ENCODE measurements around the gene ST7. TPM values are rescaled to one million over a fixed set of nuclear protein-coding genes. Genes with fewer than 3 reads are reported as not detected.

ST7 gene
- total RNA-seq, 2 experiments from 2014 or later: 5.2 to 5.9 TPM

DNA sequence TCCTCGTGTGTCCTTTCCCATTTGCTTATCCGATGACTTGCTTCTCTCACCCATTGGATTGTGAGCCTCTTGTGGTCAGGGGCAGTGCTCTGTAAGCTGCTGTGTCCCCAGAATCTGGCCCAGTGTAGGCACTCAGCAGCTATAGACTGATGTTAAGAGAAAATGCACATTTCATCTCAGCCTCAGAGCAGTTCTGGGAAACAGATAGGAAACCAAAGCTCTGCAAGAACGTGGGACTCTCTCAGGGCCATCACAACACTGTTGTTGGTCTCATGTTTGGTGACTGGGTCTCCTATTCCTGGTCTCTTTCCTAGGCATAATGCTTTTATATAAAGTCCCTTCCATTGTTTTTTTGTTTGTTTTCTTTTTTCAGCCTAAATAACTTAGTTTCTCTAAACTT lies 141.2 kb downstream of the ST7 start:
- H3K27me3 Mint-ChIP-seq (ENCODE audit: low read depth): no peaks in the 10 kb centered on the region
- no peak overlapping the region for H3K27ac Mint-ChIP-seq
- CTCF ChIA-PET: no interaction called here
- POLR2A ChIA-PET: no interaction called here
- ATAC-seq (peak; percentile 49), DNase-seq (no peak)
- peaks cover 9% of the 10 kb centered on the region for H3K4me1 Mint-ChIP-seq (ENCODE audit: low read depth)
- H3K36me3 Mint-ChIP-seq (ENCODE audit: low read depth): no peaks in the 10 kb centered on the region
- H3K9me3 Mint-ChIP-seq (ENCODE audit: insufficient read depth): no peaks in the 10 kb centered on the region
- no peak overlapping the region for H3K4me3 Mint-ChIP-seq

DNA sequence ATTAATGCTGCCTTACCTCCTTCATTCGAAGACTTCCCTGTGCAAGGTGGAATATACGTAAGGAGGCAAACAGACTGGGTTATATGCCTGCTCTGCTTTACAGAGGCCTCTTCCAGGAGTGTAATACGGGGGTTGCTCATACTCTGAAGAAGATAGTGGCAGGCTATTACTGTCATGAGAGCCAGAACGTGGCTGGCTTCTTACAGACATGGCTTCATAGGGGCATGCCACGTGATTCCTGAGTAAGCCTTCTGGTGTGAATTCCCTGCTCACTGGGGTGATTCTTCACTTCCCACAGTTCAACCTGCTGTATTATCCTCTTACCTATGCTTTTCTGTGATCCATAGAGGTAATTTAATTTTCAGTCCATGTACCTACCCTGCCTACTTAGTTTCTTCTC lies 141.8 kb downstream of the ST7 start:
- ChIA-PET POLR2A (no interaction called here), CTCF (no interaction called here)
- peaks cover 9% of the 10 kb centered on the region for H3K4me1 Mint-ChIP-seq (ENCODE audit: low read depth)
- DNase-seq (no peak), ATAC-seq (no peak)
- no peaks in the 10 kb centered on the region for H3K9me3 Mint-ChIP-seq (ENCODE audit: insufficient read depth)
- no peak overlapping the region for H3K27ac Mint-ChIP-seq
- H3K27me3 Mint-ChIP-seq (ENCODE audit: low read depth): no peaks in the 10 kb centered on the region
- H3K4me3 Mint-ChIP-seq: no peak overlapping the region
- no peaks in the 10 kb centered on the region for H3K36me3 Mint-ChIP-seq (ENCODE audit: low read depth)

DNA sequence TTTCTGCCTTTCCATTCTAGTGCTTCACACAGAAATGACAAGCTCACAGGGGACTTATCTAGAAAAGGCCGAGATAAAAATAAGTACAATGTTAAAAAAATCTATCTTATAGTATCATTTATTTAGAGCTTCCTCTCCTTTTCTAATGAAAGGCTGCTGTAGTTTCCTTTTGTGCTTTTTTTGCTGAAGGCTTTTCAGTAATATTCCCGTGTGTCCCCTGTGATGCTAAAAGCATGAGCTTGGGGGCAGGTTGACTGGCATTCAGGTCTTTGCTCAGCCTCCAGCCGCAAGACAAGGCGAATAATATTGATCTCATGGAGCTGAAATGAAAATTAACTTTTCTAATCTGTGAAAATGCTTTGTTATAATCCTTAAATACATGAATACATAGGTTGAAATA lies 143.0 kb downstream of the ST7 start:
- Mint-ChIP-seq H3K27ac (no peak overlapping the region), H3K4me1 (ENCODE audit: low read depth) (peaks cover 9% of the 10 kb centered on the region), H3K27me3 (ENCODE audit: low read depth) (no peaks in the 10 kb centered on the region), H3K36me3 (ENCODE audit: low read depth) (no peaks in the 10 kb centered on the region), H3K4me3 (no peak overlapping the region), H3K9me3 (ENCODE audit: insufficient read depth) (no peaks in the 10 kb centered on the region)
- DNase-seq (no peak), ATAC-seq (no peak)
- ChIA-PET CTCF (interaction anchor here (1.3 kb wide), 2 partner anchors 28 to 112 kb away, joined by 3 read pairs; no protein-coding TSS in a partner anchor), POLR2A (no interaction called here)

DNA sequence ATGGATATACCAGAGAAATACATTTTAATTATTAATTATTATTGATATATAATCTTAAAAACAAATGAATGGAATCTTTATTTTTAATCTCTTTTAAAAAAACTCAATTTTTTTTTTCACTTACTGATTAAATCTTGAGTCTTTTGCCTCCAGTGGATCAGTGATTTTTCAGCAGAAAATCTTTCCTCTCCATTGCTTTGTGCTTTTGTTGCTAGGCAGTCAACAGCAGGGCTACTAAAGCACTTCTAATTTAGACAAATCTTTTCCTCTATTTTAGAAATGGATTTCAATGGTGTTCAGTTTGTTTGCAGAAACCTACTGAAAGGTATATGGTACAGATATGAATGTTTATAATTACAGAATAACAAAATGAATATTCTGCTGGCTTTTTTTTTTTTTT lies 143.6 kb downstream of the ST7 start:
- Mint-ChIP-seq H3K4me3 (no peak overlapping the region), H3K9me3 (ENCODE audit: insufficient read depth) (no peaks in the 10 kb centered on the region), H3K36me3 (ENCODE audit: low read depth) (no peaks in the 10 kb centered on the region), H3K27ac (no peak overlapping the region), H3K4me1 (ENCODE audit: low read depth) (peaks cover 9% of the 10 kb centered on the region), H3K27me3 (ENCODE audit: low read depth) (no peaks in the 10 kb centered on the region)
- ChIA-PET POLR2A (no interaction called here), CTCF (interaction anchor here (1.3 kb wide), 1 partner anchor 28 kb away, joined by 3 read pairs; no protein-coding TSS in a partner anchor)
- ATAC-seq (no peak), DNase-seq (no peak)

DNA sequence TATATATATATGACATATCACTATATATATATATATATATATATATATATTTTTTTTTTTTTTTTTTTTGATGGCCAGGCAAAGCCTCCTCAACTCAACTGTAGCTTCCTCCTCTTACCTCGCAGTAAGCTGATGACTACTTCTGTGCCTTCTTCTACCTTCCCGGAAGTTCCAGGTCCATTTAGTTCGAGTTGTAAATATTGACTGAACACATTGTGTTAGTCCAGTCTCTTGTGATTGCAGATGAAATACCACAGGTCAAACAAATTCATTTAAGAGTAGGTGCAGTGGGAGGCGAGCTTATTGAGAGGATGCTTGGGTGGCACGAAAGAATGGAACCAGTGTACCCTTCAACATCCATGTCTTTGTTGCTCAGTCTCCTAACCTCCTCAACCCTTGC lies 144.6 kb downstream of the ST7 start:
- no peak for ATAC-seq
- POLR2A ChIA-PET: no interaction called here
- H3K4me1 Mint-ChIP-seq (ENCODE audit: low read depth): peaks cover 9% of the 10 kb centered on the region
- DNase-seq: no peak
- CTCF ChIA-PET: no interaction called here
- H3K36me3 Mint-ChIP-seq (ENCODE audit: low read depth): no peaks in the 10 kb centered on the region
- H3K9me3 Mint-ChIP-seq (ENCODE audit: insufficient read depth): no peaks in the 10 kb centered on the region
- H3K27me3 Mint-ChIP-seq (ENCODE audit: low read depth): no peaks in the 10 kb centered on the region
- H3K4me3 Mint-ChIP-seq: no peak overlapping the region
- H3K27ac Mint-ChIP-seq: no peak overlapping the region

DNA sequence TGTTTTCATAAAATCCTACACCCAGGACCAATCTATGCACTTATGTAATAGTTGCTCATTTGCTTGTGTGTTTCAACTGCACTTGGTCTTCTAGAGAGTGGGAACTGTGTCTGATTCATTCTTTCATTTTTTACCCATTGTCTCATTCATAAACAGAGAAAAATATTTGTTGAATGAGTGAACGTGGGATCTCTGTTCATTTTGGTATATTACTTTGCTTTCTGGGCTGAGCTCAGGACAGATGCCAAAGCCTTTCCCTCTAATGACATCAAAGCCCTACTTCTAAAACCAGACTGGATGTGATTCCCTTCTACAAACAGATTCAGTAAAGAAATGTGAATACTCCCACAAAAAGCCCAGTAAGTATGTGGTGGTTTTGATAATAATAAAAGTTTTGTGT lies 145.2 kb downstream of the ST7 start:
- POLR2A ChIA-PET: no interaction called here

DNA sequence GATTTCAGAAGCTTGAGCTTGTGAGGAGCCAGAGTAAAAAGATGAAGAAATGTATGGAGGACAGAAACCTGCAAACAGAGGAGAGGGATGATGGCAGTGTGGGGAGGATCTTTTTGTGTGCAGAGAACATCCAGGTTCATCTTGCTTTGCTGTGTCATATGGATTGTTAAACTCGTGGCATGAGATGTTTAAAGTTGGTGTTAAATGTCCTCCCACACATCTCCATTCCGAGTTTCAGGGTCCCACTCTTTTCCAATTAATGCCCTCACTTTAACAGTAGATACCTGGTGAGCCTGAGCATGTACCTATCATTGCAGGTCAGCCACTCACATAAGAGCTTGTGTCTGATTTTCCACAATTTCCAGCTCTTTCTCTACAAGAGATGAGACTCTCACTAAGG lies 147.7 kb downstream of the ST7 start:
- Mint-ChIP-seq H3K4me3 (no peak overlapping the region), H3K36me3 (ENCODE audit: low read depth) (no peaks in the 10 kb centered on the region), H3K9me3 (ENCODE audit: insufficient read depth) (no peaks in the 10 kb centered on the region), H3K27me3 (ENCODE audit: low read depth) (peaks cover 2% of the 10 kb centered on the region), H3K27ac (no peak overlapping the region), H3K4me1 (ENCODE audit: low read depth) (no peaks in the 10 kb centered on the region)
- no peak for ATAC-seq
- DNase-seq: no peak
- CTCF ChIA-PET: interaction anchor here (1.7 kb wide), 1 partner anchor 170 kb away, joined by 4 read pairs; no protein-coding TSS in a partner anchor
- POLR2A ChIA-PET: no interaction called here

More for the DNA sequence above, 145.2 kb downstream of the ST7 start:
- Mint-ChIP-seq H3K4me1 (ENCODE audit: low read depth) (peaks cover 9% of the 10 kb centered on the region), H3K9me3 (ENCODE audit: insufficient read depth) (no peaks in the 10 kb centered on the region), H3K36me3 (ENCODE audit: low read depth) (no peaks in the 10 kb centered on the region), H3K27me3 (ENCODE audit: low read depth) (no peaks in the 10 kb centered on the region), H3K27ac (no peak overlapping the region), H3K4me3 (no peak overlapping the region)
- CTCF ChIA-PET: no interaction called here
- ATAC-seq (no peak), DNase-seq (no peak)

DNA sequence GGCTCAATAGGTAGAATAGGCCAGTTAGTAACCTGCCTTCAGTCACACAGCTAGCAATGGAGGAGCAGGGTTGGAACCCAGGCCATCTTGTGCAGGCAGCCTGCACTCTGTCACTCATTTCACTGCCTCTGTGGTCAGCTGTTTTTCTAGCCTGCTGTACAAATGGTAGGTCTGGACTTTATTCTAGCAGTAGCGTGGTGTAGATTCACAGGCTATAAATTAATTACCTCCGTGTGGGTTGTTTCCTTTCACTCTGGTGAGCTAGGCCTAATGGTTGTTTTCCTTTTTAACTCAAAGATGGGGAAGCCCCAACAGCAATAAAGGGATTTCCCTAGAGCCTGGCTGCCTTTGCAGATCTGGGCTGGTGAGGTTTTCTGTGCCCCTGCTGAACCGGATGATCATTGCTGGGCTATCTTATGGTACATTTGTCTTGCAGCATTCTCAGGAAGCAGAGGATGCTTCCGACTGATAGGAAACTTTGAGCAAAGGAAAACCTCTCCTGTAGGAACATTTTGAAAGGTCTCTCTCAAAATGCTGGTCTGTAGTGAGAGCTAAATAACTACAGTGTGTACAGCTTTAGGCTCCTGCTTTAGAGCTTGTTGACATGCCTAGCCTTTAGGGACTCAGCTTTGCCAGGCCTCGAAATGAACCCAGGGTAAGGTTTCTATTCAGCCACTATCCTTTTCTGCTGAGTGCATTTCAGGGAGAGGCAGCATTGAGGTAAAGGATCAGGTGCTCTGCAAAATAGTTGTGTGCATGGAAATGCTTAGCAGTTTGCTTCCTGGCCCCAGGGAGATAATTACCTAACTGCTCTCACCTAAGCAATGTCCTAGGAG lies 157.4 kb downstream of the ST7 start:
- peaks cover 3% of the 10 kb centered on the region for H3K36me3 Mint-ChIP-seq (ENCODE audit: low read depth)
- DNase-seq (peak; percentile 54), ATAC-seq (peak; percentile 93)
- peaks cover 14% of the 10 kb centered on the region for H3K4me1 Mint-ChIP-seq (ENCODE audit: low read depth)
- peaks cover 5% of the 10 kb centered on the region for H3K27me3 Mint-ChIP-seq (ENCODE audit: low read depth)
- peak overlapping the region; percentile 36 for H3K27ac Mint-ChIP-seq
- ChIA-PET CTCF (interaction anchor here (0.8 to 2.4 kb wide), 10 partner anchors 8 to 126 kb away, joined by 3 to 22 read pairs (median 5); no protein-coding TSS in a partner anchor), POLR2A (interaction anchor here (1.0 kb wide), 1 partner anchor 101 kb away, joined by 3 read pairs; no protein-coding TSS in a partner anchor)
- H3K9me3 Mint-ChIP-seq (ENCODE audit: insufficient read depth): no peaks in the 10 kb centered on the region
- H3K4me3 Mint-ChIP-seq: peak overlapping the region; percentile 16

DNA sequence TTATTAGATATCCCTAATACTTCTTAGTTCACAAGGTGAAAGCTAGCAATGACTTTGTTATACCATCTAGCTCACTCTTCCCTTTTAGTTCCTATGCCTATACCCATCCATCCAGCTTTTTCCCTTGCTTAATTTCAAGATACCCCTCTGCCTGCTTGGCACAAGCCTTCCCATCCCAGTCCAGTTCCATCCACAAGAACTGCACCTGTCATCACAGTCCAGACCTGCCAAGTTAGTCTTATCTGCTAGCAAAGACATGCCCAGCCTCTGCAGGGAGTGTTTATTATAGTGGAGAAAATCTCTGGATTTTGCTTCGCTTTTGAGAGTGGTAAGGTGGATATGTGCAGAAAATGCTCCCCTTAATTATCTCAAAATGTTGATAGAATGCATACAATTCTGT lies 158.2 kb downstream of the ST7 start:
- Mint-ChIP-seq H3K4me1 (ENCODE audit: low read depth) (peaks cover 14% of the 10 kb centered on the region), H3K27ac (no peak overlapping the region), H3K36me3 (ENCODE audit: low read depth) (peaks cover 3% of the 10 kb centered on the region), H3K9me3 (ENCODE audit: insufficient read depth) (no peaks in the 10 kb centered on the region), H3K4me3 (no peak overlapping the region), H3K27me3 (ENCODE audit: low read depth) (peaks cover 5% of the 10 kb centered on the region)
- ChIA-PET POLR2A (no interaction called here), CTCF (interaction anchor here (1.2 to 2.4 kb wide), 7 partner anchors 9 to 127 kb away, joined by 3 to 22 read pairs (median 13); no protein-coding TSS in a partner anchor)
- no peak for DNase-seq
- no peak for ATAC-seq

DNA sequence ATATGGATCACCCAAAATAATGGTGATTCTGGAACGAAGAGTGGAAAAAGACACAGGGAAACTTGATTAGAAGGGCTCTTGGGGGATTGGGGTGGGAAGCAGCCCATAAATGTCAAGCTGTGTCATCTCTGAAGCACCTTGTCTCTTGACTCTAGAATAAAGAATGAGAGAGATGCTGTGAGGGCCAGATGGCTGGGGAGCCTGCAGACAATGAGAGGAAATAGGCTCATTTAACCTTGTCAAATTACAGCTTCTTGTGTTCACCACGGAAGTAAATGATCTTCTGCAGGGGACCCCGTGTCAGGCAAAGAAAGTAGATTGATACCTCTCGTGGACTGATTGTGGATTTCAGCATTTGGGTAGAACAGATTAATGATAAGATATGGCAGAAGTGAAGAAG lies 159.3 kb downstream of the ST7 start:
- no peak overlapping the region for H3K4me3 Mint-ChIP-seq
- DNase-seq (no peak), ATAC-seq (no peak)
- ChIA-PET CTCF (interaction anchor here (1.1 to 11.5 kb wide), 2 partner anchors 125 to 182 kb away, joined by 4 to 170 read pairs; no protein-coding TSS in a partner anchor), POLR2A (no interaction called here)
- H3K9me3 Mint-ChIP-seq (ENCODE audit: insufficient read depth): no peaks in the 10 kb centered on the region
- no peak overlapping the region for H3K27ac Mint-ChIP-seq
- peaks cover 3% of the 10 kb centered on the region for H3K36me3 Mint-ChIP-seq (ENCODE audit: low read depth)
- H3K4me1 Mint-ChIP-seq (ENCODE audit: low read depth): peaks cover 14% of the 10 kb centered on the region
- peaks cover 5% of the 10 kb centered on the region for H3K27me3 Mint-ChIP-seq (ENCODE audit: low read depth)

DNA sequence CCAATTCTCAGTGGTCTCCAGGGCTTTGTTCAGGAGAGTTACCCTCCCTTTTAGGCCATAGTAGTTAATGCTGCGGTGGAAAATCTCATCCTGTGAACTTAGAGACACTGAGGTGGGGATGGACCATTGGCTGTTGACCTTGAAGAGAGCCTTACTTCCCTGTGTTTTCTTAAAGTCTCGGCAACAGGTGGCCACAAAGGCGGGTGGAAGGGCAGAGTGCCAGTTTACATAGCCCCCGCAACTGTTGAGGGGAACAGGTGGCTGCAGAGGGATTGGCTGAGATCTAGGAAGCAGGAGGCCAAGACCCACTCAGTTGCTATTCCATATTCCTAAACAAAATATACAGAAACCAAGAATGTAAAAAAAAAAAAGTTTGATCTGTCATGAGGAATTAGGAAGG lies 160.6 kb downstream of the ST7 start:
- no peak overlapping the region for H3K4me3 Mint-ChIP-seq
- peaks cover 3% of the 10 kb centered on the region for H3K36me3 Mint-ChIP-seq (ENCODE audit: low read depth)
- ChIA-PET CTCF (interaction anchor here (1.1 to 11.5 kb wide), 3 partner anchors 13 to 183 kb away, joined by 4 to 170 read pairs (median 20); no protein-coding TSS in a partner anchor), POLR2A (no interaction called here)
- peaks cover 10% of the 10 kb centered on the region for H3K4me1 Mint-ChIP-seq (ENCODE audit: low read depth)
- no peaks in the 10 kb centered on the region for H3K9me3 Mint-ChIP-seq (ENCODE audit: insufficient read depth)
- no peak overlapping the region for H3K27ac Mint-ChIP-seq
- ATAC-seq (no peak), DNase-seq (no peak)
- peaks cover 5% of the 10 kb centered on the region for H3K27me3 Mint-ChIP-seq (ENCODE audit: low read depth)

DNA sequence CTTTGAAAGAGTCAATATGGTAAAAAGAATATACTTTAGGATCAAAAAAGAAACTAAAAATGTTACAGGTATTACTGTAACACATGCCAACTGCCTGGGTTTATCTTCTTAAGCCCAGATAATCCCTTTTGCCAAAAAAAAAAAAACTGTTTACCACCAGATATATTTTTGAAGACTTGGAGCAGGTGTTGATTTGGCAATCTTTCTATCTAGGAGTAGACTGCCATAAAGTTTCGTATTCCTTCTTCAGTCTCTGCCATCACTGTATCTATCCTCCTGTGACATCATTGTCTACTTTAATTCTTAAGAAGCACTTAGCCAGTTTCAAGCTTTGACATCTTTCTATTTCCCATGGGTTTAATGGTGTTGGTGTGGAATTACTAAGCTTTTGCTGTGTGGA lies 161.0 kb downstream of the ST7 start:
- Mint-ChIP-seq H3K9me3 (ENCODE audit: insufficient read depth) (no peaks in the 10 kb centered on the region), H3K4me3 (no peak overlapping the region), H3K36me3 (ENCODE audit: low read depth) (no peaks in the 10 kb centered on the region), H3K4me1 (ENCODE audit: low read depth) (peaks cover 10% of the 10 kb centered on the region), H3K27me3 (ENCODE audit: low read depth) (peaks cover 5% of the 10 kb centered on the region), H3K27ac (no peak overlapping the region)
- no peak for ATAC-seq
- ChIA-PET POLR2A (no interaction called here), CTCF (interaction anchor here (0.6 to 11.5 kb wide), 4 partner anchors 12 to 943 kb away, joined by 3 to 170 read pairs (median 12); no protein-coding TSS in a partner anchor)
- DNase-seq: no peak
